GM12878 (cell line): ENCODE data around the gene AKAP11. TPM values are rescaled to one million over a fixed set of nuclear protein-coding genes. Genes with fewer than 3 reads are reported as not detected.

Source experiments
- ATAC-seq: fragments of 200-7000 bp; cut with Tn5 transposase; 3 replicates; pipeline ENCODE4 v1.9.1; 2020; ENCODE audit warnings: mild to moderate bottlenecking, moderate library complexity
- BruUV-seq: library from RNA; stranded (reverse); fragments of 400-500 nt; replicated peaks from 2 replicates; lab custom pipeline; 2021; lab: Mats Ljungman, UMichigan
- CTCF ChIA-PET: fragments of 300-600 bp; sonication (Branson Sonifier 250); formaldehyde crosslinking; extraction: SDS; loops from one replicate; lab custom pipeline; 2021; ENCODE audit warnings: inconsistent platforms; lab: Yijun Ruan, JAX
- POLR2A ChIA-PET: fragments of 350-600 bp; formaldehyde crosslinking; extraction: SDS; loops from one replicate; lab custom pipeline; 2021; ENCODE audit warnings: inconsistent platforms; lab: Charles Lee
- RAD21 ChIA-PET: fragments of 300-600 bp; sonication (Branson Sonifier 250); formaldehyde crosslinking; loops from one replicate; lab custom pipeline; 2023; ENCODE audit warnings: antibody characterized with exemption; ENCODE audit not compliant: unreplicated experiment; lab: Charles Lee
- SMC1A ChIA-PET: fragments of 300-600 bp; sonication (Branson Sonifier 250); formaldehyde crosslinking; loops from one replicate; lab custom pipeline; 2023; ENCODE audit not compliant: unreplicated experiment, uncharacterized antibody; lab: Charles Lee
- DNase-seq: peaks from one replicate; pipeline ENCODE4 v3.0.0-alpha.2; 2011; ENCODE audit warnings: low read depth, low spot score
- FAIRE-seq: peaks from 3 replicates; lab custom pipeline; 2011; peaks lifted over from hg19 to GRCh38; lab: Jason Lieb, UNC
- H2AFZ ChIP-seq: 2 replicates; pipeline ENCODE4 v1.6.0; 2011; ENCODE audit warnings: low read depth, low read length, control low read depth; ENCODE audit not compliant: control insufficient read depth
- H3K27ac ChIP-seq: 2 replicates; pipeline ENCODE4 v1.5.1; 2011; ENCODE audit warnings: control low read depth; ENCODE audit not compliant: control insufficient read depth, insufficient read depth
- H3K27me3 ChIP-seq, 2 experiments: replicated peaks in 1 of 2; 2 replicates each; pipeline versions ENCODE4 v1.6.0 to v1.6.1; 2011; ENCODE audit warnings: low read length in 1 of 2; ENCODE audit not compliant: control insufficient read depth in 2 of 2, insufficient read depth in 2 of 2
- H3K36me3 ChIP-seq, 2 experiments: 2 replicates each; pipeline ENCODE4 v1.5.1; 2011; ENCODE audit warnings: low read length in 1 of 2; ENCODE audit not compliant: control insufficient read depth in 2 of 2, insufficient read depth in 2 of 2
- H3K4me1 ChIP-seq: 2 replicates; pipeline ENCODE4 v1.6.1; 2011; ENCODE audit warnings: mild to moderate bottlenecking, low read length, moderate library complexity, mixed read lengths; ENCODE audit not compliant: control insufficient read depth, insufficient read depth
- H3K4me2 ChIP-seq: 2 replicates; pipeline ENCODE4 v1.6.0; 2011; ENCODE audit warnings: control low read depth; ENCODE audit not compliant: control insufficient read depth, insufficient read depth
- H3K4me3 ChIP-seq: fragments of 200-600 bp; sonication (generic); 2 replicates; pipeline ENCODE4 v1.5.1; 2016
- H3K79me2 ChIP-seq: 2 replicates; pipeline ENCODE4 v1.6.0; 2011; ENCODE audit warnings: low read length; ENCODE audit not compliant: control insufficient read depth, insufficient read depth
- H3K9ac ChIP-seq: 2 replicates; pipeline ENCODE4 v1.8.0; 2011; ENCODE audit warnings: low read length, control low read depth, mixed read lengths; ENCODE audit not compliant: control insufficient read depth, insufficient read depth
- H3K9me3 ChIP-seq: replicated peaks from 3 replicates; pipeline ENCODE4 v1.5.1; 2011; ENCODE audit warnings: mild to moderate bottlenecking, low read length; ENCODE audit not compliant: control insufficient read depth, insufficient read depth
- H4K20me1 ChIP-seq: 2 replicates; pipeline ENCODE4 v1.6.0; 2011; ENCODE audit not compliant: control insufficient read depth, insufficient read depth
- CBX5 ChIP-seq: sonication (generic); IDR thresholded peaks from 2 replicates; pipeline ENCODE4 v1.6.1; 2016; ENCODE audit warnings: low read depth, moderate library complexity, mild to moderate bottlenecking, inconsistent platforms
- EED ChIP-seq: sonication (generic); IDR thresholded peaks from 2 replicates; pipeline ENCODE4 v1.6.1; 2016; ENCODE audit warnings: antibody characterized with exemption, low read depth
- FOXK2 ChIP-seq: fragments of 450-650 bp; IDR thresholded peaks from 2 replicates; pipeline ENCODE4 v1.6.1; 2017; ENCODE audit warnings: mild to moderate bottlenecking, moderate library complexity
- HDGF ChIP-seq: fragments of 450-650 bp; IDR thresholded peaks from 2 replicates; pipeline ENCODE4 v1.6.1; 2016; ENCODE audit warnings: antibody characterized with exemption
- in situ Hi-C: fragments of 300-500 bp; cut with MboI; formaldehyde crosslinking; loops from 9 replicates; pipeline ENCODE4 v1.14.3; 2018; ENCODE audit warnings: mixed read lengths
- intact Hi-C: fragments of 100-400 bp; cut with micrococcal nuclease; formaldehyde crosslinking; loops from one replicate; pipeline ENCODE4 v1.14.2; 2022; ENCODE audit not compliant: unreplicated experiment
- polyA plus RNA-seq, 11 experiments: library from polyadenylated mRNA; depleted of rRNA in 4 of 11; unstranded in 6 of 11; stranded (reverse) in 5 of 11; fragments of >200 nt; fragmentation: Nextera tagmentation in 4 of 11; fragmentation: Illumina TruSeq in 1 of 11; extraction: Ambion mirVana in 4 of 11; extraction: Trizol in 1 of 11; gene quantifications; 1 replicate in 1 of 11; 2 replicates in 10 of 11; pipeline versions ENCODE4 v1.2.1 to v1.2.3, GENCODE V29; 2011 to 2016; ENCODE audit warnings: inconsistent platforms in 2 of 11, missing spikeins in 2 of 11, low read depth in 1 of 11
- total RNA-seq, 4 experiments: library from RNA; depleted of rRNA in 3 of 4; stranded (reverse); fragments of >200 nt in 3 of 4; fragmentation: Illumina TruSeq in 1 of 4; extraction: Trizol in 1 of 4; gene quantifications; 2 replicates each; pipeline versions ENCODE4 v1.2.1 to v1.2.3, GENCODE V29; 2013 to 2021
- TF ChIP-seq, protein P1 (sequence below): IDR thresholded peaks from 2 replicates; pipeline ENCODE4 v1.6.1; 2012; ENCODE audit warnings: improper control_type of control experiment, low read depth, low read length; ENCODE audit not compliant: insufficient replicate concordance
- TF ChIP-seq, protein P2 (sequence below): IDR thresholded peaks from 2 replicates; pipeline ENCODE4 v1.6.1; 2012; ENCODE audit warnings: mild to moderate bottlenecking, low read depth, low read length
- TF ChIP-seq, protein P3 (sequence below): fragments of 450-650 bp; formaldehyde crosslinking; IDR thresholded peaks from 2 replicates; pipeline ENCODE4 v1.5.0; 2022; ENCODE audit warnings: mild to moderate bottlenecking, missing genetic modification characterization

AKAP11 gene
- total and polyA plus RNA-seq, 10 of the 15 experiments (the other 5 are each of a cell fraction or from before 2014, with no cell fraction given) = 4.8 to 36.8 (median 17.9) TPM

DNA sequence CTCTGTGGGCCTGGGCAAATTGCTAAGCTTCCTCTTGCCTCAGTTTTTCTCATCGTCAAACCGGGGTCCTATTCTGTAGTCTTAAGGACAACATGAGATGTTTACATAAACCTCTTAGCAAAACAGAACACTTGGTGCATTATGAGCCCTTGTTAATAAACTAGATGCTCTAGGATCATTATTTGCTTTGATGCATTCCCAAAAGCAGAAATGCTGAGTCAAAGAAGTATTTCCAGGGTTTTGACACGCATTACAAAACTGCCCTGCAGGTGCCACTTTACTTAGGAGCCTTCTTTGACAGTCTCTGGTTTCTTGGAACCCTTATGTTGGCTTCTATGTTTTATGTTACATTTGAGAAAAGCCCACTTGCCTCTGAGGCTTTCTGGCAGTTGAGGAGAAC lies 12.1 kb downstream of the AKAP11 start (continued):
- TF ChIP-seq, protein P1, sequence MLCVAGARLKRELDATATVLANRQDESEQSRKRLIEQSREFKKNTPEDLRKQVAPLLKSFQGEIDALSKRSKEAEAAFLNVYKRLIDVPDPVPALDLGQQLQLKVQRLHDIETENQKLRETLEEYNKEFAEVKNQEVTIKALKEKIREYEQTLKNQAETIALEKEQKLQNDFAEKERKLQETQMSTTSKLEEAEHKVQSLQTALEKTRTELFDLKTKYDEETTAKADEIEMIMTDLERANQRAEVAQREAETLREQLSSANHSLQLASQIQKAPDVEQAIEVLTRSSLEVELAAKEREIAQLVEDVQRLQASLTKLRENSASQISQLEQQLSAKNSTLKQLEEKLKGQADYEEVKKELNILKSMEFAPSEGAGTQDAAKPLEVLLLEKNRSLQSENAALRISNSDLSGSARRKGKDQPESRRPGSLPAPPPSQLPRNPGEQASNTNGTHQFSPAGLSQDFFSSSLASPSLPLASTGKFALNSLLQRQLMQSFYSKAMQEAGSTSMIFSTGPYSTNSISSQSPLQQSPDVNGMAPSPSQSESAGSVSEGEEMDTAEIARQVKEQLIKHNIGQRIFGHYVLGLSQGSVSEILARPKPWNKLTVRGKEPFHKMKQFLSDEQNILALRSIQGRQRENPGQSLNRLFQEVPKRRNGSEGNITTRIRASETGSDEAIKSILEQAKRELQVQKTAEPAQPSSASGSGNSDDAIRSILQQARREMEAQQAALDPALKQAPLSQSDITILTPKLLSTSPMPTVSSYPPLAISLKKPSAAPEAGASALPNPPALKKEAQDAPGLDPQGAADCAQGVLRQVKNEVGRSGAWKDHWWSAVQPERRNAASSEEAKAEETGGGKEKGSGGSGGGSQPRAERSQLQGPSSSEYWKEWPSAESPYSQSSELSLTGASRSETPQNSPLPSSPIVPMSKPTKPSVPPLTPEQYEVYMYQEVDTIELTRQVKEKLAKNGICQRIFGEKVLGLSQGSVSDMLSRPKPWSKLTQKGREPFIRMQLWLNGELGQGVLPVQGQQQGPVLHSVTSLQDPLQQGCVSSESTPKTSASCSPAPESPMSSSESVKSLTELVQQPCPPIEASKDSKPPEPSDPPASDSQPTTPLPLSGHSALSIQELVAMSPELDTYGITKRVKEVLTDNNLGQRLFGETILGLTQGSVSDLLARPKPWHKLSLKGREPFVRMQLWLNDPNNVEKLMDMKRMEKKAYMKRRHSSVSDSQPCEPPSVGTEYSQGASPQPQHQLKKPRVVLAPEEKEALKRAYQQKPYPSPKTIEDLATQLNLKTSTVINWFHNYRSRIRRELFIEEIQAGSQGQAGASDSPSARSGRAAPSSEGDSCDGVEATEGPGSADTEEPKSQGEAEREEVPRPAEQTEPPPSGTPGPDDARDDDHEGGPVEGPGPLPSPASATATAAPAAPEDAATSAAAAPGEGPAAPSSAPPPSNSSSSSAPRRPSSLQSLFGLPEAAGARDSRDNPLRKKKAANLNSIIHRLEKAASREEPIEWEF = no peak
- TF ChIP-seq, all 136 proteins: peak for 0

DNA sequence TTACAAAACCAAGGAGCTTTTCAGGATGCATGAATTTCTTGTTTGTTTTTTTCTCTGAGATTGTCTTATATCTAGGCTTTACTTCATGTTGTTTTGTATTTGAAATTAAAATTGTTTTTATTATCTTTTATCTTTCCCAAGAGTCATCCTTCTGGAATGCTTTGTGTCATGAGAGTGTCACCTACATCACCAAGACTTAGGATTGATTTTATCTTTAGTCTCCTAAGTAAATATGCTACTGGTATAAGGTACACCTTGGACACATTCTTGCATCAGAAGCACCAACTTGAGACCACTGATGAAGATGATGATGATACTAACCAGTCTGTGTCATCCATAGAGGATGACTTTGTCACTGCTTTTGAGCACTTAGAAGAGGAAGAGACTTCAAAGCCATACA lies 26.4 kb downstream of the AKAP11 start:
- RAD21 ChIA-PET = no interaction called here
- CTCF ChIA-PET = no interaction called here
- TF ChIP-seq CBX5 (no peak), FOXK2 (no peak), HDGF (no peak), EED (no peak)
- TF ChIP-seq, protein P2, sequence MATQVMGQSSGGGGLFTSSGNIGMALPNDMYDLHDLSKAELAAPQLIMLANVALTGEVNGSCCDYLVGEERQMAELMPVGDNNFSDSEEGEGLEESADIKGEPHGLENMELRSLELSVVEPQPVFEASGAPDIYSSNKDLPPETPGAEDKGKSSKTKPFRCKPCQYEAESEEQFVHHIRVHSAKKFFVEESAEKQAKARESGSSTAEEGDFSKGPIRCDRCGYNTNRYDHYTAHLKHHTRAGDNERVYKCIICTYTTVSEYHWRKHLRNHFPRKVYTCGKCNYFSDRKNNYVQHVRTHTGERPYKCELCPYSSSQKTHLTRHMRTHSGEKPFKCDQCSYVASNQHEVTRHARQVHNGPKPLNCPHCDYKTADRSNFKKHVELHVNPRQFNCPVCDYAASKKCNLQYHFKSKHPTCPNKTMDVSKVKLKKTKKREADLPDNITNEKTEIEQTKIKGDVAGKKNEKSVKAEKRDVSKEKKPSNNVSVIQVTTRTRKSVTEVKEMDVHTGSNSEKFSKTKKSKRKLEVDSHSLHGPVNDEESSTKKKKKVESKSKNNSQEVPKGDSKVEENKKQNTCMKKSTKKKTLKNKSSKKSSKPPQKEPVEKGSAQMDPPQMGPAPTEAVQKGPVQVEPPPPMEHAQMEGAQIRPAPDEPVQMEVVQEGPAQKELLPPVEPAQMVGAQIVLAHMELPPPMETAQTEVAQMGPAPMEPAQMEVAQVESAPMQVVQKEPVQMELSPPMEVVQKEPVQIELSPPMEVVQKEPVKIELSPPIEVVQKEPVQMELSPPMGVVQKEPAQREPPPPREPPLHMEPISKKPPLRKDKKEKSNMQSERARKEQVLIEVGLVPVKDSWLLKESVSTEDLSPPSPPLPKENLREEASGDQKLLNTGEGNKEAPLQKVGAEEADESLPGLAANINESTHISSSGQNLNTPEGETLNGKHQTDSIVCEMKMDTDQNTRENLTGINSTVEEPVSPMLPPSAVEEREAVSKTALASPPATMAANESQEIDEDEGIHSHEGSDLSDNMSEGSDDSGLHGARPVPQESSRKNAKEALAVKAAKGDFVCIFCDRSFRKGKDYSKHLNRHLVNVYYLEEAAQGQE = no peak
- TF ChIP-seq, protein P3, sequence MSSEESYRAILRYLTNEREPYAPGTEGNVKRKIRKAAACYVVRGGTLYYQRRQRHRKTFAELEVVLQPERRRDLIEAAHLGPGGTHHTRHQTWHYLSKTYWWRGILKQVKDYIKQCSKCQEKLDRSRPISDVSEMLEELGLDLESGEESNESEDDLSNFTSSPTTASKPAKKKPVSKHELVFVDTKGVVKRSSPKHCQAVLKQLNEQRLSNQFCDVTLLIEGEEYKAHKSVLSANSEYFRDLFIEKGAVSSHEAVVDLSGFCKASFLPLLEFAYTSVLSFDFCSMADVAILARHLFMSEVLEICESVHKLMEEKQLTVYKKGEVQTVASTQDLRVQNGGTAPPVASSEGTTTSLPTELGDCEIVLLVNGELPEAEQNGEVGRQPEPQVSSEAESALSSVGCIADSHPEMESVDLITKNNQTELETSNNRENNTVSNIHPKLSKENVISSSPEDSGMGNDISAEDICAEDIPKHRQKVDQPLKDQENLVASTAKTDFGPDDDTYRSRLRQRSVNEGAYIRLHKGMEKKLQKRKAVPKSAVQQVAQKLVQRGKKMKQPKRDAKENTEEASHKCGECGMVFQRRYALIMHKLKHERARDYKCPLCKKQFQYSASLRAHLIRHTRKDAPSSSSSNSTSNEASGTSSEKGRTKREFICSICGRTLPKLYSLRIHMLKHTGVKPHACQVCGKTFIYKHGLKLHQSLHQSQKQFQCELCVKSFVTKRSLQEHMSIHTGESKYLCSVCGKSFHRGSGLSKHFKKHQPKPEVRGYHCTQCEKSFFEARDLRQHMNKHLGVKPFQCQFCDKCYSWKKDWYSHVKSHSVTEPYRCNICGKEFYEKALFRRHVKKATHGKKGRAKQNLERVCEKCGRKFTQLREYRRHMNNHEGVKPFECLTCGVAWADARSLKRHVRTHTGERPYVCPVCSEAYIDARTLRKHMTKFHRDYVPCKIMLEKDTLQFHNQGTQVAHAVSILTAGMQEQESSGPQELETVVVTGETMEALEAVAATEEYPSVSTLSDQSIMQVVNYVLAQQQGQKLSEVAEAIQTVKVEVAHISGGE = no peak
- TF ChIP-seq, all 136 proteins: peak for 0
- Histone ChIP-seq H3K4me3 (no peak overlapping the region), H2AFZ (no peak overlapping the region), H3K79me2 (no peaks in the 10 kb centered on the region), H3K4me1 (no peaks in the 10 kb centered on the region), H3K27ac (no peak overlapping the region), H3K4me2 (no peak overlapping the region), H3K27me3 (no peaks in the 10 kb centered on the region), H3K9me3 (peaks cover 2% of the 10 kb centered on the region; the same call in 2 of the 3 replicates), H4K20me1 (no peaks in the 10 kb centered on the region), H3K36me3 (peaks cover 18 to 42% of the 10 kb centered on the region in 2 experiments), H3K9ac (no peak overlapping the region)
- FAIRE-seq = peak; percentile 18
- no peak for ATAC-seq
- DNase-seq = no peak
- intact Hi-C loops (no loop called here), in situ Hi-C loops (no loop called here)
- ChIA-PET SMC1A (no interaction called here), POLR2A (no interaction called here)
- BruUV-seq = no TSS peak
